DOHH2 (cell line): Measurements from ENCODE around the gene WDR49.
A peak's percentile ranks its signal among the peaks of the same experiment; 100 is the strongest.

Experiments used
- H3F3A ChIP-seq: fragments of 200-600 bp; sonication (generic), shearing (Covaris generic); 2 replicates; pipeline ENCODE4 v1.6.0; 2016; ENCODE audit warnings: antibody characterized with exemption, mild to moderate bottlenecking; ENCODE audit not compliant: control insufficient read depth, insufficient read depth
- H3K27ac ChIP-seq: fragments of 200-600 bp; sonication (generic); 2 replicates; pipeline ENCODE4 v1.5.1; 2014; ENCODE audit warnings: low read depth, mild to moderate bottlenecking, low read length, moderate library complexity
- H3K27me3 ChIP-seq: fragments of 200-600 bp; sonication (generic); 2 replicates; pipeline ENCODE4 v1.6.1; 2014; ENCODE audit warnings: mild to moderate bottlenecking, low read length, mixed read lengths; ENCODE audit not compliant: control insufficient read depth
- H3K36me3 ChIP-seq: fragments of 200-600 bp; sonication (generic); 2 replicates; pipeline ENCODE4 v1.6.1; 2014; ENCODE audit warnings: mild to moderate bottlenecking, low read length, moderate library complexity, mixed read lengths; ENCODE audit not compliant: control insufficient read depth
- H3K4me1 ChIP-seq: fragments of 200-600 bp; sonication (generic); 2 replicates; pipeline ENCODE4 v1.6.1; 2014; ENCODE audit warnings: mild to moderate bottlenecking, low read length, mixed read lengths; ENCODE audit not compliant: control insufficient read depth
- H3K4me2 ChIP-seq: fragments of 200-600 bp; sonication (generic); 2 replicates; pipeline ENCODE4 v1.6.0; 2014; ENCODE audit warnings: mild to moderate bottlenecking, low read length, moderate library complexity
- H3K4me3 ChIP-seq: fragments of 200-600 bp; sonication (generic); 2 replicates; pipeline ENCODE4 v1.5.1; 2014; ENCODE audit warnings: mild to moderate bottlenecking, low read length, mixed read lengths
- H3K79me2 ChIP-seq: fragments of 200-600 bp; sonication (generic); 2 replicates; pipeline ENCODE4 v1.6.1; 2014; ENCODE audit warnings: mild to moderate bottlenecking, low read length, mixed read lengths; ENCODE audit not compliant: control insufficient read depth
- H3K9me2 ChIP-seq: fragments of 200-600 bp; sonication (generic); replicated peaks from 2 replicates; pipeline ENCODE4 v1.6.1; 2014; ENCODE audit warnings: mild to moderate bottlenecking, low read length, mixed read lengths; ENCODE audit not compliant: control insufficient read depth
- H3K9me3 ChIP-seq: fragments of 200-600 bp; sonication (generic); 2 replicates; pipeline ENCODE4 v1.6.1; 2014; ENCODE audit warnings: antibody characterized with exemption, low read length, mixed read lengths; ENCODE audit not compliant: control insufficient read depth, insufficient read depth
- H4K20me1 ChIP-seq: fragments of 200-600 bp; sonication (generic); 2 replicates; pipeline ENCODE4 v1.6.0; 2014; ENCODE audit warnings: low read depth, mild to moderate bottlenecking, antibody characterized with exemption, low read length, moderate library complexity; ENCODE audit not compliant: control insufficient read depth, insufficient read depth
- EZH2phosphoT487 ChIP-seq: fragments of 200-600 bp; sonication (generic); IDR thresholded peaks from 2 replicates; pipeline ENCODE4 v1.6.1; 2017; ENCODE audit warnings: borderline replicate concordance, mild to moderate bottlenecking, antibody characterized with exemption, low read length, moderate library complexity, mixed read lengths
- TF ChIP-seq, protein P1 (sequence below): fragments of 200-600 bp; sonication (generic); IDR thresholded peaks from one replicate; pipeline ENCODE4 v1.5.1; 2014; ENCODE audit warnings: antibody characterized with exemption, mild to moderate bottlenecking, low read depth, low read length; ENCODE audit not compliant: poor library complexity, severe bottlenecking

Gene WDR49

DNA sequence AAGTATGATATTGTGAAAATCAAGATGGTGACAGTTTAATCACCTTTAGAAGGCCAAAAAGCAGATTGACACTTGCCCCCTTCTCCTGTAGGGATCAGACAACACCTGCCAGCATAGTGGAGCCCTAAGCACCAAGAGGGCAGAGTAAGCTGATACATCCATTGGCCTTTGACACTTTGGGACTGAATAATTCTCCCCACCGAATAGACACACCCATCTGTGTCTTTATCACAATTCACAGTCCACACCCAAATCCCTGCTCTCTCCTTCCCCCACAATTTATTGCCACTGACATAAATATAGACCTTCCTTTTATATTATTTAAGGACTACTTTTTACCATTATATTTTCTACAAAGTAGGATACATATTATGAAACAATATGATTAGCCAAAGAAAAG lies 3.1 kb upstream of the WDR49 start:
- no peaks in the 10 kb centered on the region for H3K9me3 ChIP-seq
- no peak overlapping the region for H3K4me2 ChIP-seq
- no peaks in the 10 kb centered on the region for H3K27me3 ChIP-seq
- H3K79me2 ChIP-seq: no peaks in the 10 kb centered on the region
- no peaks in the 10 kb centered on the region for H3K36me3 ChIP-seq
- no peaks in the 10 kb centered on the region for H3F3A ChIP-seq
- TF ChIP-seq EZH2phosphoT487: no peak
- TF ChIP-seq, protein P1, sequence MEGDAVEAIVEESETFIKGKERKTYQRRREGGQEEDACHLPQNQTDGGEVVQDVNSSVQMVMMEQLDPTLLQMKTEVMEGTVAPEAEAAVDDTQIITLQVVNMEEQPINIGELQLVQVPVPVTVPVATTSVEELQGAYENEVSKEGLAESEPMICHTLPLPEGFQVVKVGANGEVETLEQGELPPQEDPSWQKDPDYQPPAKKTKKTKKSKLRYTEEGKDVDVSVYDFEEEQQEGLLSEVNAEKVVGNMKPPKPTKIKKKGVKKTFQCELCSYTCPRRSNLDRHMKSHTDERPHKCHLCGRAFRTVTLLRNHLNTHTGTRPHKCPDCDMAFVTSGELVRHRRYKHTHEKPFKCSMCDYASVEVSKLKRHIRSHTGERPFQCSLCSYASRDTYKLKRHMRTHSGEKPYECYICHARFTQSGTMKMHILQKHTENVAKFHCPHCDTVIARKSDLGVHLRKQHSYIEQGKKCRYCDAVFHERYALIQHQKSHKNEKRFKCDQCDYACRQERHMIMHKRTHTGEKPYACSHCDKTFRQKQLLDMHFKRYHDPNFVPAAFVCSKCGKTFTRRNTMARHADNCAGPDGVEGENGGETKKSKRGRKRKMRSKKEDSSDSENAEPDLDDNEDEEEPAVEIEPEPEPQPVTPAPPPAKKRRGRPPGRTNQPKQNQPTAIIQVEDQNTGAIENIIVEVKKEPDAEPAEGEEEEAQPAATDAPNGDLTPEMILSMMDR: no peak
- H4K20me1 ChIP-seq: no peaks in the 10 kb centered on the region
- H3K27ac ChIP-seq: no peak overlapping the region
- H3K4me1 ChIP-seq: peaks cover 11% of the 10 kb centered on the region
- no peak overlapping the region for H3K4me3 ChIP-seq
- H3K9me2 ChIP-seq: no peaks in the 10 kb centered on the region

DNA sequence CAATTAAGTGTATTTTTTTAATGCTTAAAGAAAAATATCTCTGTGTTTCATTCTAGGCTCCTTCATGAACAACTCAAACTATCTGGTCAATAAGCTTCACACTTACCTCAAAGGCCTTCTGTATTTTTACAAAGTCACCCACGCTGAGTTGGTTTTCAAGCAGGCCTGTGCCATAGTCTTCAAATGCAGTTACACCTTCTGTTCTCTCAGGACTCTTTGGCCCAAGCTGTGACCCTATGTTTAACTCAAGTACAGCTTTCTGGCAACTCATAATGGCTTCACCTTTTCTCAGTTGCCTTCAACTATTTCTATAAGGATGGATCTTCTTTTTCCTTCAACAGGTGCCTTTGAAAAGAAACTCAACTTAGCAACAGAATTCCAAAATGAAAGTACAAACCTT lies 587 bp downstream of the WDR49 start:
- no peaks in the 10 kb centered on the region for H3K9me3 ChIP-seq

DNA sequence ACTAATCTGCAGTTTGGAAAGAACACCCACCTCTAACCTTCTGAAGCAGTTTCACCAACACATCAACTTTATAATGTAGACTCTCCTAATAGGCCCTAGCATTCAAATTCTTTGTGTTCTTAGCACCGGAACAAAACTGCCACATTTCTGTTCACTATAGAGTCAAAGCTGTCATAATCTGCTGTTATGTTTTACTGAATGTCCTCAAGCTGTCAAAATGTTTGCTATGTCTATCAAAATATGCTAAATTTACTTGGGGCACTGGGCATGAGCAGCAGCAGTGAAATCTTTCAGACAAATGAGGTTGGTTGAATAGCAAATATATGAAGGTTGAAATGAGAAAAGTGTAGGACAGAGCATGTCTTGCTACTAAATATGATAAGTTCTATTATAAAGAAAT lies 1.9 kb downstream of the WDR49 start:
- Histone ChIP-seq H3K9me2 (no peaks in the 10 kb centered on the region), H3K27me3 (no peaks in the 10 kb centered on the region), H3K27ac (no peak overlapping the region), H3K4me1 (peaks cover 25% of the 10 kb centered on the region), H4K20me1 (no peaks in the 10 kb centered on the region), H3K36me3 (no peaks in the 10 kb centered on the region), H3K4me3 (no peak overlapping the region), H3K4me2 (no peak overlapping the region), H3K9me3 (no peaks in the 10 kb centered on the region), H3K79me2 (no peaks in the 10 kb centered on the region), H3F3A (no peaks in the 10 kb centered on the region)
- TF ChIP-seq, protein P1: no peak
- TF ChIP-seq EZH2phosphoT487: no peak

More for the DNA sequence above, 587 bp downstream of the WDR49 start:
- H3K4me2 ChIP-seq: peak overlapping the region; percentile 53
- no peaks in the 10 kb centered on the region for H3K36me3 ChIP-seq
- H3K9me2 ChIP-seq: no peaks in the 10 kb centered on the region
- H3K4me3 ChIP-seq: no peak overlapping the region
- no peaks in the 10 kb centered on the region for H3K79me2 ChIP-seq
- H3K27me3 ChIP-seq: no peaks in the 10 kb centered on the region
- TF ChIP-seq EZH2phosphoT487: no peak
- TF ChIP-seq, protein P1: no peak
- H3K4me1 ChIP-seq: peaks cover 25% of the 10 kb centered on the region
- H3K27ac ChIP-seq: no peak overlapping the region
- no peaks in the 10 kb centered on the region for H4K20me1 ChIP-seq
- H3F3A ChIP-seq: no peaks in the 10 kb centered on the region

DNA sequence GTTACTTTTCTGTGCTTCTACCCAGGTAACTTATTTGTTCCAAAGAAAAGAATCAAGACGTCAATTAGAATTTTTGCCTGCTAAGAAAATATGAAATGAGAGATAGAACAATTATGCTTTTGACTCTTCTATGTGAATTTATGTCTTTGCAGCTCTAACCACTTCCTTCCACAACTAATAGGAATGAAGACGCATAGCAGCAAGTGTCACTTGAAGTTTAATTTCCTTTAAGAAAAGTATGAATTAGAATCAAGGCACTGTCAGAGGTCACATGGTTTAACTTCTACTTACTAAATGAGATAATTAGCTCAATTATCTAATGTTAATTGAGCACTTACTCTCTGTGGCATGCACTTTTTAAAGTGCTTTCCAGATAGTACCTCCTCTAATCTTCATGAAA lies 3.3 kb downstream of the WDR49 start:
- Histone ChIP-seq H3F3A (no peaks in the 10 kb centered on the region), H3K4me1 (peaks cover 25% of the 10 kb centered on the region), H3K36me3 (no peaks in the 10 kb centered on the region), H3K4me3 (no peak overlapping the region), H3K27me3 (no peaks in the 10 kb centered on the region), H4K20me1 (no peaks in the 10 kb centered on the region), H3K4me2 (peak overlapping the region; percentile 8; the same call in 1 of the 2 replicates), H3K27ac (no peak overlapping the region), H3K79me2 (no peaks in the 10 kb centered on the region), H3K9me3 (peaks cover 2% of the 10 kb centered on the region; the same call in 1 of the 2 replicates), H3K9me2 (no peaks in the 10 kb centered on the region)
- TF ChIP-seq EZH2phosphoT487: no peak
- TF ChIP-seq, protein P1: no peak
